Testis (tissue), 3 donors: ENCODE measurements around the gene SCAPER. TPM values are rescaled to one million over a fixed set of nuclear protein-coding genes. Genes with fewer than 3 reads are reported as not detected.
"Not testable (repeated sequence)": the region's sequence is repeated elsewhere in the genome, so short reads cannot be mapped to it uniquely, and the experiment has no call there.

ENCODE experiments used
- DNase-seq: peaks from one replicate; pipeline ENCODE4 v3.0.0-alpha.2; 2019
- H3K27ac ChIP-seq, 2 donors: fragments of 200-600 bp; sonication (generic); one replicate each; pipeline ENCODE4 v1.5.1; 2019
- H3K27me3 ChIP-seq: fragments of 200-600 bp; sonication (generic); one replicate; pipeline ENCODE4 v1.5.1; 2019
- H3K36me3 ChIP-seq: fragments of 200-600 bp; sonication (generic); one replicate; pipeline ENCODE4 v1.5.1; 2017; ENCODE audit warnings: low read depth; ENCODE audit errors: missing control alignments
- H3K4me1 ChIP-seq: fragments of 200-600 bp; sonication (generic); one replicate; pipeline ENCODE4 v1.5.1; 2019
- H3K4me3 ChIP-seq, 2 donors: fragments of 200-600 bp; sonication (generic); one replicate each; pipeline ENCODE4 v1.5.1; 2017 to 2019
- H3K9me3 ChIP-seq: fragments of 200-600 bp; sonication (generic); one replicate; pipeline ENCODE4 v1.5.1; 2017
- POLR2A ChIP-seq: fragments of 450-650 bp; IDR thresholded peaks from one replicate; pipeline ENCODE4 v1.6.1; 2017; ENCODE audit warnings: antibody characterized with exemption, mild to moderate bottlenecking, moderate library complexity
- WGBS, 2 donors: methylation state at CpG; one replicate each; pipeline ENCODE4 v1.1.5; 2018; 5-methylcytosine and 5-hydroxymethylcytosine counted together
- intact Hi-C: fragments of 100-400 bp; cut with DNase I; formaldehyde crosslinking; loops from one replicate; pipeline ENCODE4 v1.15.1; 2023; ENCODE audit warnings: low total_unique reads
- polyA plus RNA-seq: library from polyadenylated mRNA; stranded (reverse); fragments of 350-450 nt; fragmentation: Illumina TruSeq; extraction: RNeasy Lipid Tissue Mini Kit (QIAGEN cat#74804); gene quantifications from one replicate; pipeline ENCODE4 v1.2.3, GENCODE V29; 2014; ENCODE audit warnings: low read depth, low replicate concordance; ENCODE audit not compliant: insufficient read depth
- total RNA-seq, 2 donors: library from RNA; depleted of rRNA; stranded (reverse); fragments of >200 nt; gene quantifications; one replicate each; pipeline ENCODE4 v1.2.3, GENCODE V29; 2016
- TF ChIP-seq, protein P1 (sequence below), 3 experiments: fragments of 450-650 bp in 2 of 3; fragments of 200-600 bp in 1 of 3; sonication (generic) in 1 of 3; IDR thresholded peaks; one replicate each; pipeline ENCODE4 v1.5.1; 2016 to 2019; ENCODE audit warnings: antibody characterized with exemption in 3 of 3, mild to moderate bottlenecking in 2 of 3, moderate library complexity in 1 of 3

SCAPER gene
- total and polyA plus RNA-seq, 3 donors from 2014 or later: 43.7 to 60.7 (median 54.8) TPM

- intact Hi-C loops: no loop called here
- no peak for TF ChIP-seq POLR2A
- TF ChIP-seq, protein P1, sequence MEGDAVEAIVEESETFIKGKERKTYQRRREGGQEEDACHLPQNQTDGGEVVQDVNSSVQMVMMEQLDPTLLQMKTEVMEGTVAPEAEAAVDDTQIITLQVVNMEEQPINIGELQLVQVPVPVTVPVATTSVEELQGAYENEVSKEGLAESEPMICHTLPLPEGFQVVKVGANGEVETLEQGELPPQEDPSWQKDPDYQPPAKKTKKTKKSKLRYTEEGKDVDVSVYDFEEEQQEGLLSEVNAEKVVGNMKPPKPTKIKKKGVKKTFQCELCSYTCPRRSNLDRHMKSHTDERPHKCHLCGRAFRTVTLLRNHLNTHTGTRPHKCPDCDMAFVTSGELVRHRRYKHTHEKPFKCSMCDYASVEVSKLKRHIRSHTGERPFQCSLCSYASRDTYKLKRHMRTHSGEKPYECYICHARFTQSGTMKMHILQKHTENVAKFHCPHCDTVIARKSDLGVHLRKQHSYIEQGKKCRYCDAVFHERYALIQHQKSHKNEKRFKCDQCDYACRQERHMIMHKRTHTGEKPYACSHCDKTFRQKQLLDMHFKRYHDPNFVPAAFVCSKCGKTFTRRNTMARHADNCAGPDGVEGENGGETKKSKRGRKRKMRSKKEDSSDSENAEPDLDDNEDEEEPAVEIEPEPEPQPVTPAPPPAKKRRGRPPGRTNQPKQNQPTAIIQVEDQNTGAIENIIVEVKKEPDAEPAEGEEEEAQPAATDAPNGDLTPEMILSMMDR (IDR thresholded peaks at IDR 0.05): no peak
- WGBS, 2 donors: 89 to 92% methylated on average over 6 of the region's 6 CpGs
- H3K4me3 ChIP-seq: no peak overlapping the region
- no peak overlapping the region for H3K27ac ChIP-seq
- no peaks in the 10 kb centered on the region for H3K4me1 ChIP-seq
- H3K27me3 ChIP-seq: no peaks in the 10 kb centered on the region
- no peaks in the 10 kb centered on the region for H3K36me3 ChIP-seq
- no peak for DNase-seq
- no peaks in the 10 kb centered on the region for H3K9me3 ChIP-seq
Measured at GRCh38 chr15:76320012-76320411, 585.1 kb downstream of the SCAPER start.

DNA sequence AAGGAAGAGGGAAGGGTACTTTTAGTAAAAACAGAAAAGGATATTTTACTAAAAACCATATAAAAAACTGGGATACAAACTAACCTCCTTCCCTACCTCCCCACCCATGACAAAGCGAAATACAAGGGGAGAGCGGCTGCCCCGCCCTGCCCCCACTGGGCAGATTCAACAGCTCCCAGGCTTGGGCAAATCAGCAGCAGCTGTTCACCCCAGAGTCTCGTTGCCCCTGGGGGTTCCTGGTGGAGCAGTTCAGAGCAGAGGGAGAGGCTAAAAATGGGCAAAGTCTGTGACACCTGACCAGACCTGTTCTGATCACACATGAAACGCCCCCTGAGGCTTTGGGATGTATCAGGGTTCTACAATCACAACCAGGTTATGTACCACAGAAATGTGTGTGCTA is 591.4 kb downstream of the SCAPER start:
- TF ChIP-seq, protein P1 (IDR thresholded peaks at IDR 0.05): no peak
- no peak for TF ChIP-seq POLR2A
- Histone ChIP-seq H3K9me3 (no peaks in the 10 kb centered on the region), H3K27ac (no peak overlapping the region), H3K4me1 (peaks cover 15% of the 10 kb centered on the region), H3K36me3 (no peaks in the 10 kb centered on the region), H3K4me3 (no peak overlapping the region), H3K27me3 (no peaks in the 10 kb centered on the region)
- WGBS, 2 donors: 79 to 82% methylated on average over 5 of the region's 5 CpGs
- no peak for DNase-seq
- intact Hi-C loops: no loop called here

- H3K9me3 ChIP-seq, H3K4me3 ChIP-seq, H3K36me3 ChIP-seq, H3K27ac ChIP-seq, H3K27me3 ChIP-seq, DNase-seq, intact Hi-C loops: not testable (repeated sequence)
- 92 to 95% methylated on average over 4 of the region's 4 CpGs for WGBS, 2 donors
- peaks cover 15% of the 10 kb centered on the region for H3K4me1 ChIP-seq
Measured at GRCh38 chr15:76313175-76313567, 592.0 kb downstream of the SCAPER start.

GRCh38 chr15:76312540-76313174 is 592.5 kb downstream of the SCAPER start:
- no peaks in the 10 kb centered on the region for H3K9me3 ChIP-seq
- WGBS, 2 donors: 67 to 80% methylated on average over 7 of the region's 7 CpGs
- TF ChIP-seq, protein P1 (IDR thresholded peaks at IDR 0.05): no peak
- TF ChIP-seq POLR2A: no peak
- intact Hi-C loops: no loop called here
- H3K4me1 ChIP-seq: peaks cover 15% of the 10 kb centered on the region
- no peaks in the 10 kb centered on the region for H3K27me3 ChIP-seq
- H3K36me3 ChIP-seq: no peaks in the 10 kb centered on the region
- H3K27ac ChIP-seq: no peak overlapping the region
- no peak for DNase-seq
- no peak overlapping the region for H3K4me3 ChIP-seq

DNA sequence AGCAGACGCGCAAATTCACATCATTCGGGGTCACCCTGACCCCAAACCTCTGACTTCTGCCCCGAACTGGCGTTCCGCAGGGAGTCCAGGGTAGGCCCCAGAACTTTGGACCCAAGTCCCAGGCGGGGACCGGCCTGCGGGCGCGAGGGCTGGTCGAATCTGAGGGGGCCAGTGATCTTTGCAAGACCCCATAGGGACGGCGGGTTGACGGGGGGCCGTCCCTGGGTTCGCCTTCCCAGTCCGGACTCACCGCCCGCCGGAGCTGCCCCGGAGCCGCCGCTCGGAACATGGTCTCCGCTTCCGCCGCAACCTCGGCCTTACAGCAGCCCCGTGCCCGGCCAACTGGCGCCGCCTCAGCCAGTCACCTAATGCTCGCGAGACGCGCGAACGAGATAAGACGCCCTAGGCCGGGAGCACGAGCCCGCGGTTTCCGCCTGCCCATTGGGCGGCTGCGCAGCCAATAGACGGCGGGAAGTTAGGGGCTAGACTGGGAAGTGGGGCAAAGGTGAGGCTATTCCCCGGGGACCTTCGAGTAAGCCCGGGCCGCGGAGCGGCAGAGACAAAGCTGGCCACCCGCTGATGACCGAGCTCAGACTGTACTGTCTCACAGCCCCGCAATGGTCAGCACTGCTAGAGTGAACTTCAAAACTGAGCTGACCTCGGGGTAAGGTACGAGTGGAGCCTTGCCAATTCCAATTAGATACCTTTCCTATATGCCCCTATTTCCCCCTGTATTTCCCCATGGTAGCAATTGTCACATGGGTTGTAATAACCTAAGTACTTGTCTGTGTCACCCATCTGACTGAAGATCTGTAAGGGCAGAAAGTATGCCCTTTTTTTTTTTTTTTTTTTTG is 593.8 kb downstream of the SCAPER start, which contains the start of gene ETFA:
Gene ETFA, minus strand, starts transcription at position 370 of the 854 bp plus-strand sequence. Its CDS starts 81 bp downstream, at position 289.
- peak; percentile 98 for DNase-seq
- Histone ChIP-seq H3K4me3 (peak within 1 kb of the TSS; percentile 72 to 89), H3K27me3 (no peaks in the 10 kb centered on the region), H3K9me3 (no peaks in the 10 kb centered on the region), H3K4me1 (peaks cover 15% of the 10 kb centered on the region), H3K36me3 (no peaks in the 10 kb centered on the region), H3K27ac (peak within 1 kb of the TSS; percentile 63 to 88)
- TF ChIP-seq POLR2A: peak; percentile 50
- TF ChIP-seq, protein P1 (IDR thresholded peaks at IDR 0.05): no peak
- WGBS, 2 donors: 0% methylated on average over 10 to 54 of the region's 60 CpGs
- intact Hi-C loops: no loop called here
